GM08714 (cell line): Measurements from ENCODE around the gene CEP126.
"Not testable (repeated sequence)": the region's sequence is repeated elsewhere in the genome, so short reads cannot be mapped to it uniquely, and the experiment has no call there.

Experiments used
- H3K4me3 ChIP-seq: fragments of 200-500 bp; sonication (Bioruptor generic); 2 replicates; pipeline ENCODE4 v1.5.1; 2014; ENCODE audit warnings: mild to moderate bottlenecking, low read length, inconsistent platforms
- ZNF274 ChIP-seq: IDR thresholded peaks from 2 replicates; pipeline ENCODE4 v1.6.1; 2012; ENCODE audit warnings: mild to moderate bottlenecking, low read depth, low read length

CEP126 gene

DNA sequence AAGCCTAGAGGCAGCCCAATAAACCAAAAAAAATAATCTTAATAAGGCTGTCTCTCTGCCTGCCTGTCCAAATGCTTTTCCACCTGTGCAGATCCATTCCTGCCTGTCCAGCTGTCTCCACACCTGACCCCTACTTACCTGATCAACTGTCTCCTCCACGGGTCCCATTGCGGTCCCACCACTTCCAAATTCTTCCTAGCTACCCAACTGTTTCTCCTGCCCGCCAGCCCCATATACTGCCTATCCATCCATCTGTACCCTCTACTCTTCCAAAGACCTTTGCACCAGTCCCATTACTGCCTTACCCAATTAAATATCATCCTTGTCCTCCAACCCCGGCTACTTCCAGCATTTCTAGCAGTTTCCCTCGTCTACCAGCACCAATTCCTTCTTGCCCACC lies 40.9 kb downstream of the CEP126 start:
- H3K4me3 ChIP-seq: no peak overlapping the region

GRCh38 chr11:101960231-101960630 lies 45.4 kb downstream of the CEP126 start:
- TF ChIP-seq ZNF274: no peak
- no peak overlapping the region for H3K4me3 ChIP-seq

More for the DNA sequence above, 40.9 kb downstream of the CEP126 start:
- TF ChIP-seq ZNF274: no peak

- H3K4me3 ChIP-seq: not testable (repeated sequence)
Measured at GRCh38 chr11:101964200-101964599, 49.4 kb downstream of the CEP126 start.

- TF ChIP-seq ZNF274: no peak
- H3K4me3 ChIP-seq: no peak overlapping the region
Measured at GRCh38 chr11:101974255-101974654, 59.4 kb downstream of the CEP126 start.

DNA sequence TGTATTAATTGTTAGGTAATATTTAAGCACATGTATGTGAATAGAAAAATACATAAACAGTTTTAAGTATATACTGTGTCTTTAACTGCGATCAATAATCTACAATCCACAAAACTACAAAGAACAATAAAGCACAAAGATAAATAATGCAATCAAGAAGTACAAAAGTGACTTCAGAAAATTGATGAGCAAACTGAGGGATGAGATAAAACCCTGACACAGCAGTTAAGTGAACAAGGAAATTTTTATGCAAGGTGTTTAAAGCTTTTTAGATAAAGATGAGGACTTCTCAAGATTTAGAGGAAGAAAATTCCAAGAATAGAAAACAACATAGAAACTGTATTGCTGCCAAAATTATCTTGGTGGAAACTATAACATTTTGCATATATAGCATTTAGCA lies 60.0 kb downstream of the CEP126 start:
- no peak overlapping the region for H3K4me3 ChIP-seq
- no peak for TF ChIP-seq ZNF274

GRCh38 chr11:101975734-101976133 lies 60.9 kb downstream of the CEP126 start:
- H3K4me3 ChIP-seq: no peak overlapping the region
- TF ChIP-seq ZNF274: no peak

DNA sequence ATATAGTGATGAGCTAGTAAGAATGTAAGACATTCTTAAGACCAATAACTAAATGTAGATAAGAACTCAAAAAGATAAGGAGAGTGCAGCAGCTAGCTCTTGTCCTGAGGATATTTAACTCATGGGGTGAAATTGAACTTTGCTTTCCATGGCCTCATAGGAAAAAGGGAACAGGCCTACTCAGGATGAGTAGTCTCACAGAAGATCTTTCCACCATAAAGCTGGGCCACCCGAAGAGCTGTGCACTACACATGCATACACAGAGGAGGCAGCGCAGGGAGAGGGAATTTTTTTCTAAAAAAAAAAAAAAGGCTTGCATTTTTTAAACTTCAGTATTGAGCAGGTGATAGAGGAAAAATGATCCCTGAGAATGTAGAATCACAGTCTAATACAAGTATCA lies 72.6 kb downstream of the CEP126 start:
- no peak for TF ChIP-seq ZNF274
- H3K4me3 ChIP-seq: no peak overlapping the region

GRCh38 chr11:101993172-101993571 lies 78.4 kb downstream of the CEP126 start:
- no peak for TF ChIP-seq ZNF274

DNA sequence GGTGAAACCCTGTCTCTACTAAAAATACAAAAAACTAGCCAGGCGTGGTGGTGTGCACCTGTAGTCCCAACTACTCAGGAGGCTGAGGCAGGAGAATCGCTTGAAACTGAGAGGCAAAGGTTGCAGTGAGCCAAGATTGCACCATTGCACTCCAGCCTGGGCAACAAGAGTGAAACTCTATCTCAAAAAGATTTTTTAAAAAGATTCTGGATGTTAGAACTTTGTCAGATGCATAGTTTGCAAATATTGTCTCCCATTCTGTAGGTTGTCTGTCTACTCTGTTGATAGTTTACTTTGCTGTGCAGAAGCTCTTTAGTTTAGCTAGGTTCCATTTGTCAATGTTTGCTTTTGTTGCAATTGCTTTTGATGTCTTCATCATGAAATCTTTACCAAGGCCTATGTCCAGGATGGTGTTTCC lies 79.3 kb downstream of the CEP126 start:
- H3K4me3 ChIP-seq: not testable (repeated sequence)

More at GRCh38 chr11:101993172-101993571, 78.4 kb downstream of the CEP126 start:
- no peak overlapping the region for H3K4me3 ChIP-seq

DNA sequence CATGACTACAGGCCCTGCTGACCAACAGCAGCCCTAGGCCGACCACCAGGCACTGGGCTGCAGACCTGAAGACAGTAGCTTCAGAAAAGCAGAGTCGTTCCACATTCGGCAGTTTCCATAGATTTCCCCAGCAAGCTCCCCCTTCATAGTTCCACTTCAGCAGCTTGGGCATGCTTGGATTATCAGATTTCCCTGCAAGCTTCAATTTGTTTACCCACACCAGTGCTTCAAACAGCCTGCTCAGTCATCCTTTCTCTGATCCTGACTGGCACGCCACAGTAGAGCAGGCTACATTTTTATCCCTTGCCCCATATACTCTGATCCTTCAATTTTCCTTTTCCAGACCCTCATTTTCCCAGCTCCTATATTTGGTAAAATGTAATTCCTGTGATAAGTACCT lies 81.3 kb downstream of the CEP126 start:
- TF ChIP-seq ZNF274: no peak
- H3K4me3 ChIP-seq: no peak overlapping the region

DNA sequence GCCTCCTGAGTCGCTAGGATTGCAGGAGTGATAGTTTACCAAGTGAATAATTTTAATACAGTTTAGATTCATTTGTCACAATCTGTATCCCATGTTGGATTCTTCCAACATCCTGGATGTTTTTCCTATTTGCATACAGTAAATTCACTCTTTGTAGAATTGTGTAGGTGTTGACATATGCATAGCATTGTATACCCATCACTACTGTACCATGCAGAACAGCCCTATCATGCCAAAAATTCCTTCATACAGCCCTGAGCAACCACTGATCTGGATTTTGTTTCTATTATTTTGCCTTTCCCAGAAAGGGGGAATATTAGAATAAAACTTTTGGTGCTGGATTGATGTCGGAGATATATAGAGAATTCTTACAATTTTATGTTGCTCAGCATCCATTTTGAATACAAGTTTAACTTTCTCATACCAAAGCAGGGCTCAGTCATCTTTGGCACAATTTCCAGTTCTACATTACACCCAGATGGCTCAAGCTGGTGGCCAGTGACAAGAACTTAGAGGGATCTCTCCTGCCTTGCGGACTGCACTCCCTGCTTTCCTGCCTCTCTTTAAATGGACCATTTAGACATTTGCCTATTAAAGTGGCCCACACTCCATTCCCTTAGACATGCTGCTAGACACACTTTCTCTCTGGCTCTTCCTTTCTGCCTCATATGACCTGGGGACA lies 87.0 kb downstream of the CEP126 start:
- TF ChIP-seq ZNF274: no peak
- H3K4me3 ChIP-seq: no peak overlapping the region

- no peak overlapping the region for H3K4me3 ChIP-seq
- no peak for TF ChIP-seq ZNF274
Measured at GRCh38 chr11:102004220-102004619, 89.4 kb downstream of the CEP126 start.

- H3K4me3 ChIP-seq: no peak overlapping the region
- TF ChIP-seq ZNF274: no peak
Measured at GRCh38 chr11:102005306-102005705, 90.5 kb downstream of the CEP126 start.

DNA sequence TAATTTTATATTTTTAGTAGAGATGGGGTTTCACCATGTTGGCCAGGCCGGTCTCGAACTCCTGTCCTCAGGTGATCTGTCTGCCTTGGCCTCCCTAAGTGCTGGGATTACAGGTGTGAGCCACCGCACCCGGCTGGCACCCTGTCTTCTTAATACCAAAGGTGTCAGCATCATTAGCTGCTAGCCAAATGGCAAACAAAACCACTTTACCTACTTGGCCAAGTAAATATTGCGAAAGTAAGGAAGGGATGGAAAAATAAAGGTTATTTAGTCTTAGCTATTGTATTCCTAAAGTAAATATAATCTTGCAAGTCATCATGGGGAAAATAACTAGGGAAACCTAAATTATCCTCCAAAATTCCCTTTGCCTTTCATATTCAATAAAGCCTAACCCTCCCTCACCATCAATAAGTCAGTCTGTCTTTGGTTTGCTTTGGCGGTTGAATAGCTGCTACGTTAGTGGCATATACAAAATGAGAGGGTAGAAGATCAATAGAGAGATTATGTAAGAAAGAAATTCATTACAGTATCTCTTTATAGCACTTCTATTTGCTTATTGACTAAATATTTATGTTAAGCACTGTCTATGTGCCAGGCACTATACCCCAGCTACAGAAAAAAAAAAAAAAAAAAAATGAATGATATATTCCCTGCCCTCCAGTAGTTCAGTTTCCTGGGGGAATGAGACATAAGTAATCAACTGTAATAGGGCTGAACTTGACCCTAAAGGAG lies 92.2 kb downstream of the CEP126 start:
- no peak overlapping the region for H3K4me3 ChIP-seq
- no peak for TF ChIP-seq ZNF274

DNA sequence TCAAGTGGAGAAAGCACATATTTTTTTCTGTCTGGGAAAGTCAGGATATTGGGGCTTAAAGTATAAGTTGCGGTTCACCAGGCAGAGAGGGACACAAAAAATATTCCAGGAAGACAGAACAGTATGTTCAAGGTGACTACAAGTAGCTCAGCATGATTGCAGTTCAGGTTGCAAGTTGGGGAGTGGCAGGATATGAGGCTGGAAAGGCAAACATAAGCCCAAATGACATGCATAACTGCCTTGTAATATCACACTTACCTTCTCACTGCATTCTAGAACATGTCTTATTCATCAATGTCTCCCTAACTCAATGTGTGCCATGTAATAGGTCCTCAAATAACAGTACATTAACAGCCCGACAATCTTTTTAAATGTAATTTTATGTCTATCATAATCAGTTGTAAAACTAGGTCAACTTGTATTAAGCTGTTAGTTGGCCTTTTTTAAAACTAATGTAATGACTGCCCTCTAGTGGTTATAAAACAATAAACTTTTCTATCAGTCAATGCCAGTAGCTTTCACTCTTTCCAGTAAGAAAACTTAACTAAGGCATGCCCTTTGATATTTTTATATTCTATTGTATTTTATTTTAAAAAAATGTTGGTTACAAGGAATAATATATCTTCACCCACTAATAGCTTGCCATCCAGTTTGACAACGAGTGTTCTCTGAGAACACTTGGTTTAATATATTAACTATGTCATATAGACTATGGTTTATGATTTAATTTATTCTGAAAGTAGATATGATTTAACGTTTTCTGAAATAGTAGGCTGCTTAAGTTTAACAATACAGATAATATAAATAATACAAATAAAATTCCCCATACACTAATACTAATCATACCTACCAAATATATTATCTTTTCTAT lies 93.0 kb downstream of the CEP126 start:
- TF ChIP-seq ZNF274: no peak
- no peak overlapping the region for H3K4me3 ChIP-seq
